Esophagus muscularis mucosa (tissue), 4 donors: ENCODE measurements around the gene AADACL4.

Experiments
- CTCF ChIP-seq, 3 experiments: fragments of 200-600 bp in 2 of 3; fragments of 450-650 bp in 1 of 3; sonication (generic) in 2 of 3; IDR thresholded peaks; one replicate each; pipeline ENCODE4 v1.5.1; 2017 to 2019; ENCODE audit warnings: antibody characterized with exemption in 3 of 3, mild to moderate bottlenecking in 2 of 3, moderate library complexity in 1 of 3
- EP300 ChIP-seq: sonication (generic); formaldehyde crosslinking; IDR thresholded peaks from one replicate; pipeline ENCODE4 v1.6.1; 2017; ENCODE audit warnings: antibody characterized with exemption
- POLR2A ChIP-seq: fragments of 450-650 bp; IDR thresholded peaks from one replicate; pipeline ENCODE4 v1.6.1; 2017; ENCODE audit warnings: antibody characterized with exemption, moderate library complexity, mild to moderate bottlenecking, low read depth
- POLR2AphosphoS5 ChIP-seq, 2 donors: sonication (generic); formaldehyde crosslinking; IDR thresholded peaks; one replicate each; pipeline ENCODE4 v1.6.1; 2017; ENCODE audit warnings: antibody characterized with exemption in 2 of 2

GRCh38 chr1:12649971-12650421, 6.1 kb downstream of the AADACL4 start:
- TF ChIP-seq CTCF (IDR thresholded peaks at IDR 0.05) (no peak), POLR2A (no peak), POLR2AphosphoS5 (IDR thresholded peaks at IDR 0.05) (no peak), EP300 (no peak)
